ENCODE data around the gene SNX19.

Gene SNX19

DNA sequence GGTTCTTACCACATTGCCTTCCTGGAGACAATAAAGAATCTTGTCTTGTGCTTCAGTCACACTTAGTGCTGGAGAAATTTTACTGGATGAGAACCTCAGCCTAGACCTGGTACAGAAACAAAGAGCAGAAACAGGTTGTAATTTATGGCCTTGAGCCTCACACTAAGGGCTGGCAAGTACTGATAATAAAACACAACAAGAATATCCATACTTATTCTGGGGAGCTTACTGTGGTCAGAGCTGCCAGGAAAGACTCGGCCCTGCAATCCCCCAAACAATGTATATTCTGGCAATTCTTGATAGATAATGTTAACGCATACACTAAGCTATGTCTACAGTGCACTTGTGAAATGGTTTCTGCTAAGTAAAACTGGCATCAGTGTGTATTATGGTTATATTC lies 9.7 kb downstream of the SNX19 start:
- FAIRE-seq: no peak

DNA sequence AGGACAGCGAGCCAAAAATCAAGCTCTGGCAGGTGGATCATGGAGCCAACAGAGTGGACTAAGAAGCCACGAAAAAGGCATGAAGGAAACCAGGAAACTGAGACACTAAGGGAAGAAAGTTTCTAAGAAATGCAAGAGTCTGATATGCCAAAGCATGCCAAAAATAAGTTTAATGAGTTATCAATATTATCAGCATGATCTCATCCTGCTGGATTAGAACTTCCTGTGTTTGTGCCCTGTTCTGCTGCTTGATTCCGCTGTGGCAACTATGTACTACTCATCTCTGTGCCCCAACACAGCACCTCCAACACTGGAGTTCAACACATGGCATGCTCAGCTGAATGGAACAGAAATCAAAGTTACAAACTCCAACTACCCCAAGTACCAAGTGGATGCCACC lies 10.8 kb downstream of the SNX19 start:
- no peak for FAIRE-seq

GRCh38 chr11:130904380-130904779 lies 11.9 kb downstream of the SNX19 start:
- FAIRE-seq: peak; percentile 56

GRCh38 chr11:130902380-130902779 lies 13.9 kb downstream of the SNX19 start:
- no peak for FAIRE-seq

DNA sequence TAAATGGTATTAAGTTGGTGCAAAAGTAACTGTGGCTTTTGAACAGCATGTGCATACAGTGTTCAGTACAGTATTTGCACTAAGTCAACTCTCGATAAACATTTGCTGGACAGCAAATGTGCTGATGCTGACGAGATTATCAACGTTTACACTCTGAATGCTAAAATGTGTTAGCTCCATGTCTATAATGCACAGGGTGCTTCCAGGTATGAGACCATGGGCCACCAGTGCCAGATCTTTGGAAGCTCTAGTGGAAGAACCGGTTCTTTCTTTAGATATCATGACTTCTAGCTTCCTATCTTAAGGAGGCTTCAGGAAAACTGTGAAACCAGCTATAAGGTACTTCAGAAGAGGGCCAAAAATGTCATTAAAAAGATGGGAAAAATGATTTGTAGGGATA lies 17.2 kb downstream of the SNX19 start:
- no peak for FAIRE-seq

DNA sequence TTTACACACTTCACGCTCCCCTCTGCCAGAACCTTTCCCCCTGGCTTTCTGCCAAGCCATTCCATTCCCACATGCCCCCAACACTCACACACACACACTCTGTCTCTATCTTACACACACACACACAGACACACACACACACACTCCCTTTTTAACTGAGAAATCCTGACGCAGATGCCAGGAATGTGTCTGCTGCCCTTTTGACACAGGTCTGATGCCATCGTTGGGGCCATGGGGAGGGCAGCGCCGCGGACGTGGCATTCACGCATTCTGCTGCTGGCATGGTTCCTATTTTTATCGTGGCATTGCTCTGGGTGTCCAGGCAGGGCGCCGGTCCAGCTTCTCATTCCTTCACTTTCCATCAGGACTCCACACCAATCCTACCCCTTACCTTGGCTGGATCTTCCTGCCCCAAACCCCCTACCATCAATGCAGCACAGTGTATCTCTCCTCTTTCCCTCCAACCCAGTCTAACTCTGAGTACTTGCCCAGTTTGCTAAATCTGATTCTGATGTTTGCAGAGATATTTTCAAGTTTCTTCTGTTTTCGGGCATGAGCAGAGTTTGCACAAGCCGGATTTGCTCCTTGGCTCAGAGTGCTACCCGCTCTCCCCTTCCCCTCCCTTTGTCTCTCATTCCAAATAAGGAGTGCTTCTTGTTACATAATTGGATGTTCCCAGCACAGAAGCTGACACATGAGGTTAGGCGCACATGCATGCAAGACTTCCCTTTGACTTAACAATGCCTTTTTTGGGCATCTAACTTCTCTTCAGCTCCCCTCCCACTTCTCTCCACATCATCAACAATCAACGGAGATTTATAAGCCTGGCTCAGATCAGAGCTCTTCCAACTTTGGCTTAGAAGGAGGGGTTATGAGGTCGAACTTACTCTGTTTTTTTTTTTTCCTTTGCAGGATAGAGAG lies 18.8 kb downstream of the SNX19 start:
- FAIRE-seq: no peak

GRCh38 chr11:130894322-130895025 lies 21.8 kb downstream of the SNX19 start:
- peak; percentile 99 for FAIRE-seq

DNA sequence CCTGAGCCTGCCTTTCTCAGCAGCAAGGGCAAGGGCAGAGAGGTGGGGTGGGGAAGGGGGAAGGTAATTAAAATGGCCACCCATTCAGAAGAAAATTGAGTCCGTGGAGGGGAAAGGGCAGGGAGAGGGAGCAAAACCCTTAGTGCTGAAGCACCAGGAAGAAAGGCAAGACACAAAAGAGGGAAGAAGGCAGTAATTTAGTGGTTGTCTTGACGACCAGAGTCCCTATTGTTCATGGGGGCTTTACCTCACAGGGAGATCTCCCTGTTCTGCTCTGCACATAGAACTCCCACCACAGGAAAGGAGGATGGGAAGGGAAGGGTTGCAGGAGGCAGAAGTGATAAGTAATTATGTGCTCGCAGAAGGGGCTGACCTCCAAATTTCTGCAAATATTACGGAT lies 23.4 kb downstream of the SNX19 start:
- FAIRE-seq: no peak

- no peak for FAIRE-seq
Observed at GRCh38 chr11:130891326-130891725, 25.0 kb downstream of the SNX19 start.

DNA sequence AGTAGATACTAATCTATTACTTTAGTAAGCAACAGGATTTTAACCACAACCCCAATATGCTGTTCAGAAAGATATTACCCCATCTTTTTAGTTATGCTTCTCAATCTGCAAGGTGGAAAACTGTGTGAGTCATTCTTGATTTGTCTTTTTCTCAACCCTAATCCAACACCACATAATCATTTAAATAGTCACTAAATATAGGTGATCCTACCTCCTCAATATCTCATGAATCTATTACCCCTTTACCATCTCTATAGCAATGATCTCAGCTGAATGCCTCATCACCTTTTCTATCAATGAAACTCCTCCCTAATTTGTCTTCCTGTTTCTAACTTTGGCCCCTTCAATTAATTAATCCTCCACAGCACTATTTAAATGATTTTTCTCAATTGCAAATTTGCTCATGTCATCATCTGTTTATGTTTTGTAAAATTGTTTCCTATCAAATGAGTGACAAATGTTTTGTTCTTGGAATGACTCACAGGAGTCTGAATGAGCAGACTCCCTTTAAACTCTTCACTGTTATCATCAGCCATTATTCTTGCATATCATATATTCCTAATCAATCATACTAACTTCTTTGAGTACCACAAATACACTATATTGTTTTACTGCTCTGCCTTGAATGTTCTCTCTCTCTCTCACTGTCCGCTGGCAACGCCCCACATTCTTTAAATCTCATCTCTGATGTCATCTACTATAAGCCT lies 26.1 kb downstream of the SNX19 start:
- FAIRE-seq: no peak

GRCh38 chr11:130888790-130889189 lies 27.5 kb downstream of the SNX19 start:
- no peak for FAIRE-seq

DNA sequence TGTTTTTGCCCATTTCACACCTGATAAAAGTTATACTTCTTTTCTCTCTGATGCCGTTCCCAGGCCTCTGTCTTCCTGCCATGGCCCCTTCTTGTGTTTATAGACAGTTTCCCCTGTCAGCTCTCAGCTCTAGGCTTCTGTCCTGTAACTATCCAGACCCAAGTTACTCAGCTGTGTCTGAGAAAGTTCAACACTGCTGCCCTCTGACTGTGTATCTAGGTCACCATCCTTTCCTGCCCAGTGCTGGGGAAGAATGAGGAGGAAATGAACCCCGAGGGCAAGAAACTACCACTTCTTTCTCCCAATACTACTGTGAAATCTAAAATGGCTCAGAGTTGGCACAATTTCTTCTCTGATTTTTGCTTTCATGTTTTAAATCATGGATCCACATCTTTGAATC lies 29.6 kb downstream of the SNX19 start:
- no peak for FAIRE-seq

DNA sequence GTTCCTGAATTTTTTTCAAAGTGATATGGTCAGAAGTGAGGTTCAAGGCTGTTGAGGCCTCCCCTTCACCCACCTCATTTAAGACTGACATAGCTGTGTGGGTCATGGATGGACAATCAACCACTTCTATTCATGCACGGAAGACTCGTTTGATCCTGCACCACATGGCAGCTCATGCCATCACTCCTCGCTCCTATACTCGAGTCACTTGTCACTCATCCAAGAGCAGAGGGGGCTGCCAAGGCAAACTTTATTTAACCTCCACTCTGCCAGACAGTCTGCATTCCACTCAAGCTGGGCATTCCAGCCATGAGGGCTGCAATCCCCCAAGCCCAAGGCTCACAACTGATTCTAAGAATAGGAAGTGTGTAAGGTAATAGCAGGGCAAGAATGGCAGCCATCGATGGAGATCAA lies 34.1 kb downstream of the SNX19 start:
- no peak for FAIRE-seq

GRCh38 chr11:130881475-130882137 lies 34.7 kb downstream of the SNX19 start:
- FAIRE-seq: no peak

DNA sequence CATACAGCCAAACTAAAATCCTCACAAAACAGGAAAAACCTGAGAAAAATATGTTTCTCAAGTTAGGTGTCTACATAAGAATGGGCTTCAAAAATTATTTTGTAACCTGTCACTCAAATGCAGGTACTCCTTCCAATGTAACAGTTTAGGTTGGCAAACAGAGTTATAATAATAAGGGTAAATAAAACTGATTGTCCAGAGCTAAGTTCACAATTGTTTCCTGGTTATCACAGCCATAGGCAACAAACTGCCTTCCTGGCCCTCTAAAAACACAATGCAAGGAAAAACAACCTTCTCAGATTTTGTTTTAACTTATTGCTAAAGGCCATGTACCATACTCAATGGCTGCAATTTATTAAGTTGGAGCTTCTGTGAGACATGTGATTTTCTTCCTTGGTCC lies 36.4 kb downstream of the SNX19 start:
- FAIRE-seq: no peak

- FAIRE-seq: no peak
Observed at GRCh38 chr11:130876931-130877915, 39.1 kb downstream of the SNX19 start.

DNA sequence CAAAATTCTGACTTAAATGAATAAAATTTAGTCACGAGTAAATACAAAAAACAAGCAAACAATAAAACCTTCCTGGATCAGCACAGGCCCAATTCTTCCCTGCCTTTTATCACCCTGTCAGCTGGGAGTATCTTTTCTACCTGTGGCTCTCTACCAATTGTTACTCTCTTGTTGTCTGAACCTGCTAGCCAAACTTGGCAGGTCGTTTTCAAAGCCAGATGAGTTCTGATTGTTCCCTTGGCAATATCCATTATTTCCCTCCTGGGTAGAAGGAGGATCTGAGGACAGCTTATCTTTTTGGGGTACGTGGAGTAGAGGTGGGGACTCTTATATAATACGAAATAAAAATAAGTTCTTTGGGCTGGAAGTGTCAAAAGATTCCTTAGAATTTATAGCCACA lies 40.2 kb downstream of the SNX19 start:
- FAIRE-seq: no peak

DNA sequence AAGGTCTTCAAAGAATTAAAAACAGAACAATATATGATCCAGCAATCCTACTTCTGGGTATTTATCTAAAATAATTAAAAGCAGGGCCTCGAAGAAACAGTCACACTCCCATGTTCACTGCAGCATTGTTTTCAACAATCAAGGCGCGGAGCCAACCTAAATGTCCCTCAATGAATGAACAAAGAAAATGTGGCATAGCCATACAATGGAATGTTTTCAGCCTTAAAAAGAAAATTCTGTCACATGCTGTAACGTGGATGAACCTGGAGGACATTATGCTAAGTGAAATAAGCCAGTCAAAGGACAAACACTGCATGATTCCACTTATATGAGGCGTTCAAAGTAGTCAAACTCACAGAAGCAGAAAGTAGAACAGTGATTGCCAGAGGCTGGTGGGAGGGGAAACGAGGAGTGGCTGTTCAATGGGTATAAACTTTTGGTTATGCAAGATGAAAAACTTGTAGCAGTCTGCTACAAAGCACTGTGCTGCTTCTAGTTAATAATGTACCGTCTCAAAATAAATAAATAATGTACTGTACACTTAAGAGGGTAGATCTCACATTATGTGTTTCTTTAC lies 41.2 kb downstream of the SNX19 start:
- no peak for FAIRE-seq

GRCh38 chr11:130874396-130874795 lies 41.9 kb downstream of the SNX19 start:
- FAIRE-seq: no peak

DNA sequence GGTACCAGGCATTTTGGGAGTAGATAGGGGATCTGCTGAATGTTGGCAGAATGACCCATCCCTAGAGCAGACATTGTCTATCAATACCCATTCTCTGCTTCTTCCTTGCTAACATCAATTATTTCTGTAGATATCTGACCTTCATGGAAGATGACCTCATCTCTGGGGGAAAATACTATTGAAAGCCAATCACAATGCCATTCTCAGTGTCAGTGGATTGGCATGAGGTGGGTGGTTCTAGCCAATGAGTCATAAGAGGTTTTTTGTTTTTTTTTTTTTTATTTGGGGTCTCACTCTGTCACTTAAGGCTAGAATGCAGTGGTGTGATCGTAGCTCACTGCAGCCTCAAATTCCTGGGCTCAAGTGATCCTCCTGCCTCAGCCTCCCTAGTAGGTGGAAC lies 42.5 kb downstream of the SNX19 start:
- no peak for FAIRE-seq

DNA sequence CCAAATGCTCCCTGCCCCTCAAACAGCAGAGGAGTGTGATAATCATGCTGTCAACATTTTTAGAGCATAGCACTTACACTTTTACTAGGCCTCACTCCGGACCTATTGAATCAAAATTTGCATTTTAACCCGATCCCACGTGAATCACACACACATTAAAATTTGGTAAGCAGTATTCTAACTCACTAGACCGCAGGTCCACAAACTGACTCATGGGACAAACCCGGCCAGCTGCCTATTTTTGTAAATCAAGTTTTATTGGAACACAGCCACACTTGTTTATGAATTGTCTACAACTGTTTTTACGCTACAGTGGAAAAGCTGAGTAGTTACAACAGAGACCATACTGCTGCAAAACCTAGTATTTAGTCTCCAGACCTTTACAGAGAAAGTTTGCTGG lies 43.3 kb downstream of the SNX19 start:
- FAIRE-seq: no peak
